ENCODE data around the gene SDF4.

SDF4 gene

GRCh38 chr1:1229770-1230169, 2.0 kb downstream of the SDF4 start:
- H3K4me3 ChIP-seq (ENCODE audit: low read depth, low read length): no peak overlapping the region

GRCh38 chr1:1228596-1229321, 3.0 kb downstream of the SDF4 start:
- no peak overlapping the region for H3K4me3 ChIP-seq (ENCODE audit: low read depth, low read length)

GRCh38 chr1:1228187-1228586, 3.6 kb downstream of the SDF4 start:
- H3K4me3 ChIP-seq (ENCODE audit: low read depth, low read length): no peak overlapping the region

- no peak overlapping the region for H3K4me3 ChIP-seq (ENCODE audit: low read depth, low read length)
Observed at GRCh38 chr1:1227386-1227785, 4.4 kb downstream of the SDF4 start.

- no peak overlapping the region for H3K4me3 ChIP-seq (ENCODE audit: low read depth, low read length)
Observed at GRCh38 chr1:1226566-1227362, 5.0 kb downstream of the SDF4 start.

GRCh38 chr1:1225913-1226312, 5.9 kb downstream of the SDF4 start:
- H3K4me3 ChIP-seq (ENCODE audit: low read depth, low read length): no peak overlapping the region

GRCh38 chr1:1225238-1225845, 6.5 kb downstream of the SDF4 start:
- no peak overlapping the region for H3K4me3 ChIP-seq (ENCODE audit: low read depth, low read length)

- H3K4me3 ChIP-seq (ENCODE audit: low read depth, low read length): no peak overlapping the region
Observed at GRCh38 chr1:1223891-1224290, 7.9 kb downstream of the SDF4 start.

- H3K4me3 ChIP-seq (ENCODE audit: low read depth, low read length): no peak overlapping the region
Observed at GRCh38 chr1:1223321-1223720, 8.5 kb downstream of the SDF4 start.

GRCh38 chr1:1222575-1223225, 9.1 kb downstream of the SDF4 start:
- no peak overlapping the region for H3K4me3 ChIP-seq (ENCODE audit: low read depth, low read length)

- no peak overlapping the region for H3K4me3 ChIP-seq (ENCODE audit: low read depth, low read length)
Observed at GRCh38 chr1:1221887-1222574, 9.8 kb downstream of the SDF4 start.

- H3K4me3 ChIP-seq (ENCODE audit: low read depth, low read length): no peak overlapping the region
Observed at GRCh38 chr1:1220197-1220596, 11.6 kb downstream of the SDF4 start.

- no peak overlapping the region for H3K4me3 ChIP-seq (ENCODE audit: low read depth, low read length)
Observed at GRCh38 chr1:1219341-1219740, 12.5 kb downstream of the SDF4 start.

GRCh38 chr1:1218524-1219200, 13.1 kb downstream of the SDF4 start:
- H3K4me3 ChIP-seq (ENCODE audit: low read depth, low read length): no peak overlapping the region

GRCh38 chr1:1217621-1218523, 13.9 kb downstream of the SDF4 start:
- H3K4me3 ChIP-seq (ENCODE audit: low read depth, low read length): no peak overlapping the region

GRCh38 chr1:1216770-1217620, 14.8 kb downstream of the SDF4 start:
- H3K4me3 ChIP-seq (ENCODE audit: low read depth, low read length): no peak overlapping the region

- no peak overlapping the region for H3K4me3 ChIP-seq (ENCODE audit: low read depth, low read length)
Observed at GRCh38 chr1:1215881-1216605, 15.8 kb downstream of the SDF4 start.

All from iPS-11a (cell line).